Myocyte (in vitro differentiated cells): ENCODE measurements around the gene SIL1. TPM values are rescaled to one million over a fixed set of nuclear protein-coding genes. Genes with fewer than 3 reads are reported as not detected.
"Not testable (repeated sequence)": the region's sequence is repeated elsewhere in the genome, so short reads cannot be mapped to it uniquely, and the experiment has no call there.

Experiments used
- DNase-seq: peaks from one replicate; pipeline ENCODE4 v3.0.0-alpha.2; 2012; ENCODE audit warnings: low read depth
- total RNA-seq: library from RNA; depleted of rRNA; stranded (reverse); fragments of >200 nt; gene quantifications from 2 replicates; pipeline ENCODE4 v1.2.3, GENCODE V29; 2014

The SIL1 gene
- total RNA-seq, 1 donor from 2014 or later, result 53.2 TPM

DNA sequence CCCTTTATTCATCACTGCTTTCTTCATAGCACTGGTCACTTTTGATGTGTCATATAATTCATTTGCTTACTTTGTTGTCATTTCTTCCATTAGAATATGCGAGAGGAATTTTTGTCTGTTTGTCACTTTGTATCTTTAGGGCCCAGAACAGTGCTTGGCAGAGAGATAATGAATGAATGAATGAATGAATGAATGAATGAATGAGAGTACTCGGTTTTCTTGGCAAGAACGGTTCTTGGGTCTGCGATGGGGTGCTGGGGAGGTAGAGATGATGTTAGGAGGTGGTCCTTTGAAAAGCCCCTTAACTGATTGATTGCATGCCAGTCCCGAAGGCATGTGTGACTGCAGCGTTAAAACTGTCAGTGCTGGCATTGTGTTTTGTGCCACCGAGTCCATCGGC lies 270.6 kb downstream of the SIL1 start:
- DNase-seq, result no peak

DNA sequence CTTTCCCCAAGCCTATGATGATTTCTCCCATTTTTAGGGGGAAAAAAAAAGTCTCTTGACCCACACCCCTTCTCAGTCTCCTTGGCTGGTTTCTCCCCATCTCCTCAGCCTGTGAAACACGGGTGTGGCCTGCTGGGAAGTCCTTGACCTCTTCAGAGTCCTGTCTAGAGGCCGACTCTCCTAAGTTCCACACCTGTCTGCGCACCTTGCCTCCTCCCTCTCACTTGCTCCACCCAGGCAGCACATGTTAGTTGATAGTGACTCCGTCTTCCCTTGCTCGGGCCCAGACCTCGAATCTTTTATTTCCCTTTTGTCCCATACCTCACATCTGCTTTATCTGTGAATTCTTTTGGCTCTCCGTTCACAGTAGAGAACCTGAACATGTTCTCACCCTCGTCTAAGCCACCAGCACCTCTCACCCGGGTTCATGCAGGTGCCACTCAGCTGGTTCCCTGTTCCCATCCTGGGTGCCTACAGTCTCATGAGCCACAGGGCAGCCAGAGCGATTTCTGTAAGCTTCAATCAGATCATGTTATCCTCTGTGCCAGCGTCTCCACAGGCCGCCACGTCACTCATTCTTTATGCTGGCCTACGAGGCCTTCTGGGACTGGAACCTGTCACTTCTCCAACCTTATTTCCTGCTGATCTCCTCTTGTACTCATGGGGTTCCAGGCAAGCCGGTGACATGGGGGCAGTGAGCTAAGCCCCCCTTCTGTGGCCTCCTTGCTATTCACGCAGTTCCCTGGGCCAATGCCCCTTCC lies 271.3 kb downstream of the SIL1 start:
- DNase-seq, result no peak

DNA sequence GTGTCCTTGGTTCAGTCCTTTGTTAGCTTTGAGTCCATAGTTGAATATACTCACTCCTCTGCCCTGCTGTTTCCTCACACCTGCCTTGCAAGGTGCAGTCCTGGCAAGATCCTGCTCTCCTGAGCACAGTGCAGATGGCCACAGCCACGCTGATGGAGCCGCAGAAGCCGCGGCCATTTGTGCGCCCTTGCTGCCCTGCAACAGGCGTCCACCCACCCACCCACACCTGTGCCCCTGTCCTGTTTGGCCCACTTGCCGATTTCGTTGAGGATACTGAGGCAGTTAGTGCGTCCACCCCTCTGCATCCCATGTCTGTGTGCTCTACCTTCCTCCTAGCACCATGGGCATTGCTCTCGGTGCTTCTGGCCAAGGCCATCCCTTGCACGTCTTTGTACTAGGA lies 271.9 kb downstream of the SIL1 start:
- DNase-seq, result no peak

DNA sequence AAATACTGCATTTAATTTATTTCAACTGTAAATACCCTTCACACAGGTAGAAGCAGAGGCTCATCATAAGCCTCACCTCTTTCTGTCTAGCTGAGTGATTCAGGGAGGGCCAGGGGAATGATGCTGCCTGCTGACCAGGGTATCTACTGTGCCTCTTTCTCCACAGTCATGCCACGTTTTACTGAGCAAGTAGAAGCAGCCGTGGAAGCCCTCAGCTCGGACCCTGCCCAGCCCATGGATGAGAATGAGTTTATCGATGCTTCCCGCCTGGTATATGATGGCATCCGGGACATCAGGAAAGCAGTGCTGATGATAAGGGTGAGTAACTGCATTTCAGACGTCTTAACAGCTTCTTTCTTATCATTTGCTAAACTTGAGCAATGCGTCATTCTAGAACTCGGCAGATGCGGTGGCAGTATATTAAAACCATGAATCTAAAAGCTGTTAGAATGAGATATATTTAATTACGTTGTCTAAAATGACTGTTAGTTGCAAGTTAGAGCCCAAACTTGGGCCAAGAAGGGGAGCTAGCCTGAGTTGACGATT lies 273.0 kb downstream of the SIL1 start:
- DNase-seq, result no peak

DNA sequence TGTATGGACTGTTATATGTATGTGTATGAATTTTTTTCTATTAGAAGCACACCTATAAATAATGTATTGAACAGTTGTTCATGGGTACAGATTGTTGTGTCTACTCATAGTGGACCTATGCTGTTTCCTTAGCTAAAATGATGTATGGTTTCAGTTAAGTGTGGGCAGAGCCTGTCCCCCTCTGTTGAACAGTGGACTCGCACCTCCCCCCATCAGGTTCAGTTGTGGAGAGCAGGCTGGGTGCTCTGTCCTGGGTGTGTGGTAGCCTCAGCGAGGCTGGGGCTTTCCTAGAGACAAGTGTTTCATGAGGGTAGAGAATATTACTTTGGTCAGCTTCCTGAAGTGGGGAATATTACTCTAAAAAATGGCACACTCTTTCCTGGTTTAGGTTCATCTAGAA lies 275.7 kb downstream of the SIL1 start:
- DNase-seq, result no peak

DNA sequence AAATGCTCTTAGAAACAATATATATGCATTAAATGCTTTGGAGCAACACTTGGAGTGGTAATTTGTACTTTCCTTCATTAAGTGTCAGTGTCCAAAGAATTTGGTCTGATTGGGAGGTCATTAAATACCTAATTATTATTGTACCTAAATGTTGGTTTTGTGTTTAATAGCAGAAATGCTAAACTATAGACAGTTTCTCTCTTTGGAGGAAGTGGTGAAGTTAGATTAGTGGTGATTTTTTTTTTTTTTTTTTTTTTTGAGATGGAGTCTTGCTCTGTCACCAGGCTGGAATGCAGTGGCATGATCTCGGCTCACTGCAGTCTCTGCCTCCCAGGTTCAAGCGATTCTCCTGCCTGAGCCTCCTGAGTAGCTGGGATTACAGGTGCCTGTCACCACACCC lies 276.8 kb downstream of the SIL1 start:
- not testable (repeated sequence) for DNase-seq

DNA sequence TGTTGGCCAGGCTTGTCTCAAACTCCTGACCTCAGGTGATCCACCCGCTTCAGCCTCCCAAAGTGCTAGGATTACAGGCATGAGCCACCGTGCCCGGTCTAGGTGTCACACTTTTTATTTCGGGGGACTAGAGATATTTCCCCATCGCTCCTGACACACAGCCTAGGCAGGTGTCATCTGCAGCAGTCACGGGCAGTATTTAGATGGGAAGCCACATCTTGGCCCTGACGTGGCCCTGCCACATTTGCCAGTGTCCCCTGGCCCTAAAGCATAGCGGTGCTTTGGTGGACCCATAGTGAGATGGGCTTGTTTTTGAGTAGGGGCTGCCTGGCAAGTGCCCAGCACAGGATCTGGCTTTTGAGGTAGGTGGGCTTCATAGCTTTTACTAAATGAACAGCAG lies 278.0 kb downstream of the SIL1 start:
- no peak for DNase-seq

DNA sequence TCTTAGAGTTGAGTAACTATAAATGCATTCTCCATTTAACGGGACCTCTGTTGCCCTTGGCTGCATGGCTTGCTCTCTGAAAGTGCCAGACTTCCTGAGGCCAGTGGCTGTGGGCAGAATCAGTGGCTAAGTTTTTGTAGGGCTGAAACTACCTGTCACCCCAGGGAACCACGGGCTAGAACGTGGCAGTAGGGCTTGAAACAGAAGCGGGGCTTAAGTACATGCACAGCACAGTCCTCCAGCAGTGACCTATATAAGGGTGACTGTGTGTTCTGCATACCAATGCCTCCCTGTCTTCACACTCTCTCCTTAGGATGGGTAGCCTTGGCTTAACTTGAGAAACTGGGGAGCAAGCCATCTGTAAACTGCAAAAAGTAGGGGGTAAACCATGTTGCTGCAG lies 279.5 kb downstream of the SIL1 start:
- DNase-seq, result no peak

DNA sequence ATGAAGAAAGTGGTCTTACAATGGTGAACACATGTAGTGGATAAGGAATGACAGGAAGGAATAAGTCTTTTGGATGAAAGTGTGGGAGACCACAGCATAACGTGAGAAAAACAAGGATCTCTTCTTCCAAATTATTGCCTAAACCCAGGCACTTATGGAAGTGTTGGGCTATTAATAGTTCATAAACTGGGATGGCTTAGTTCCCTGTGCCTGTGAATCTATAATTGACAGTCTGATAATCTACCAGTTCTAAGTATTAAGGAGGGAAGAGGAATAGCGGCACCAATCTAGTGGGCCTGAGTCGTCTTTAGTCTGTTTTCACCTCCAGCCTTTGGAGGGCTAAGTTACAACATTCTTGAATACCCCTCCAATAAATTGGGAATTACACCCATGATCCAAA lies 283.8 kb downstream of the SIL1 start:
- no peak for DNase-seq

DNA sequence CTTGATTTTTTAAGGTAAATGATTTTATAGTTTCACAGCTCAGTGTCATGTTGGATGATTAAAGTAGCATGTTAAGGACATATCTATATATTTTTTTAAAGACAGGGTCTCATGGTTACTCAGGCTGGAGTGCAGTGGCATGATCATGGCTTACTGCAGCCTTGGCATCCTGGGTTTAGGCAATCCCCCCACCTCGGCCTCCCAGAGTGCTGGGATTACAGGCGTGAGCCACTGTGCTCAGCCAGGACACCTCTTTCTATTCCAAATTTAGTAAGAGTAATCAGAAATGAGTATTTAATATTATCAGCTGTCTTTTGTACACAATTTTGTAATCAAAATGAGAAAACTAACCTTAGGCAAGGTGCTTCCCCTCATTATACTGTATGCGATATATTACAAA lies 284.4 kb downstream of the SIL1 start:
- no peak for DNase-seq

DNA sequence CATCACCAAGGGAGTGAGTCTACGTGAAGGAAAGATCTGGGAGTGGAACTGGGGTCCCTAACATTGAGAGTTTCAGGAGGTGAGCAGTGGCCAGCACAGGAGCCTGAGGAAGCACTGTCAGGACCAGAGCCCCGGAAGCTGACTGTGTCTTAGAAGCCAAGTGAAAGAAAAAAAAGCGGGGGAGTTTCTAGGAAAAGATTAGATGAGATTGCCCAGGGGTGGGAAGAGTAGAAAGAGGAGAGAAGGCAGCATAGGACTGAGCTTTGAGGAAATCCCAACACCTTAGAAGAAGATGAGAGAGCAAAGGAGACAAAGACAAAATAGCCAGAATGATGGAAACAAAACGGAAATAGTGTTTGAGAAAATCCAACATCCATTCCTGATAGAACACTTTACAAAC lies 286.1 kb downstream of the SIL1 start:
- no peak for DNase-seq

DNA sequence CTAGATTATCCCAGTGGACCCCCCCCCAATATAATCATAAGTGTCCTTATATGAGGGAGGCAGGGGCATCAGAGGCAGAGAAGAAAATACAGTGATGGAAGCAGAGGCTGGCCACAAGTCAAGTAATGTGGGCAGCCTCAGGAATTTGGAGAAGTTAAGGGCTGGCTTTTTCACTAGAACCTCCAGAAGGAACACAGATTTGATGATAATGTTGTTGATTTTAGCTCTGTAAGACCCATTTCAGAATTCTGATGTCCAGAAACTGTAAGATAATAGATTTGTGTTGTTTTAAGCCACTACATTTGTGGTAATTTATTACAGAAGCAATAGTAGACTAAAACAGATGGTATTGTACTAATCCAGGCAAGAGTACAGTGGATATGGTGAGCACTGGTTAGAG lies 286.7 kb downstream of the SIL1 start:
- DNase-seq, result peak; percentile 38

DNA sequence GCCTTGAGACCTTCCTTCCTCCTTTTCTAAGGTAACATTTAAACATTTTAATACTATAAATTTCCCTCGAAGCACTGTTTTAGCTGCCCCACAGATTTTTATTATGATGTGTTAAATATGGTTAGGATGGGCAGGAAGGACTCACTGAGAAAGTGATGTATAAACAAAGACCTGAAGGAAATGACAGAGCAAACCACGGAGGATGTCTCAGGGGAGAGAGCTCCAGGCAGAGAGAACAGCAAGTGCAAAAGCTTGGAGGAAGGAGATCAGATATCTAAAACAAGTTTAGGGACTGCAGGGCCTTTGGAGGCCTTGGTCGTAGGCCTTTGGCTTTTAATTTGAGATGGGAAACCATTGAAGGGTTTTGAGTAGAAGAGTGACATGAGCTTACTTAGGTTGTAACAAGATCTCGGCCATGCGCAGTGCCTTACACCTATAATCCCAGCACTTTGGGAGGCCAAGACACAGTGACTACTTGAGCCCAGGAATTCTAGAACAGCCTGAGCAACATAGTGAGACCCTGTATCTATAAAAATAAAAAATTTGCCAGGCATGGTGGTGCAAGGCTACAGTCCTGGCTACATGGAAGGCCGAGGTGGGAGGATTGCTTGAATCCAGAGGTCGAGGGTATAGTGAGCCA lies 287.5 kb downstream of the SIL1 start:
- peak; percentile 60 for DNase-seq

DNA sequence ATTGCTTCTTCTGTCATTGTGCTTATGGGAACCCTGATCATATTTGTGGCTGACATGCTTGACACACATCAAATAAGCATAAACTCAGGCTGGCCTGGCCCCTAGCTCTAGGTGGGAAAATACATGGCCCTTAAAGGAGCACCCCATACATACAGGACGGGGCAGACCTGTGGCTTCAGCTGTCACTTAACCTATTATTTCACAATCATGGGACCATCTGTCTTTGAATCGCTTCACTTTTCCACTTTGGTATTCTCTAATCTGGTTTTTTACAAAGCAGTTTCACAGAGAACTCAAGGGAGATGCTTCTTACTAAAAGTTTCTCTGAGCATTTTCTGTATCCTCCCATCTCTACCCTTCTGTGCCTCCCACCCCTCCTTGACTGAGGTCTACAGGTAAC lies 288.4 kb downstream of the SIL1 start:
- no peak for DNase-seq

DNA sequence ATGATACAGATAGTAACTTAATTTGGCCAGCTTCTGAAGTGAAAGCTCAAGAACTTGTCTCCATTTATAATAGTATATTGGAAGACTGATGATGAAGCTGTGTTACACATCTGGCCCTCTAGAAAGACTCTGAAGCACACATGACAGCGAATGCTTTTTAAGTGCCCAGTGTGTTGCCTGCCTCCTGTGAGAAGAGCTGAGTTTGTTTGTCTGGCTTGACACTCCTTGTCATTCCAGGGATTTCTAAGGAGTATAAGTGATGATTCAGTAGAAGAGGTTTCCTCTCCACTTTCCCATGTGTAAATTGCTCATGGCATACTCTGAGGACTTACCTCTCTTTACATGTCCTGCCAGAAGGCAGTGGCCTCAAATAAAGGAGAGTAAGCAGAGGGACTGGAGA lies 292.6 kb downstream of the SIL1 start:
- DNase-seq, result peak; percentile 68

DNA sequence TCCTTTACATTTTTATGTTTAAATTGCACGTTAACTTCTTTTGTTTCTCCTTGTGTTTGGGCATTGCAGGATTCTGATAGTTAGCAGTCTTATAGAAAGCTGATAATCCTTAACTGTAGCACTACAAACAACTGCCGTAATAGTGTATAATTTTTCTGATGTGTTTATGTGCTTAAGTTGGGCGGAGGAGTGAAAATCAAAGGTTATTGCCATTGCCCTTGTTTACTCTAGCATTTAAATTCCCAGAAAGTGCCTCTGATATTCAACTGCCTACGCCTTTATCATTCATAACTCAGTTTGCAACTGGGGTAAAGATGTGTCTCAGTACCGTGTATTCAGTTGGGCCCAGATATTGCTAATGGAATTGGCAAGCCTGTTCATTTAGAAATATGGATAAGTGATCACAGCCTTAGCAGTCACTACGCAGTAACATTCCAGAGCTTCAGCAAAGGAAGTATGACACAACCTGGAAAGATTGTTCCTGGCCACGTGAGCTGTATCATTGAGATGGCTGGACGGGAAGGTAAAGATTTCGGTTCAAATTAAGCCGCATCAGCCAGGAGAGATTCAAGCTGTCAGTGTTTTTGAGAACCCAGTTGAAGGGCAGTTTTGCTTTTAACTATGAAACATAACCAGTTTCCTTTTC lies 294.9 kb downstream of the SIL1 start:
- DNase-seq, result no peak

DNA sequence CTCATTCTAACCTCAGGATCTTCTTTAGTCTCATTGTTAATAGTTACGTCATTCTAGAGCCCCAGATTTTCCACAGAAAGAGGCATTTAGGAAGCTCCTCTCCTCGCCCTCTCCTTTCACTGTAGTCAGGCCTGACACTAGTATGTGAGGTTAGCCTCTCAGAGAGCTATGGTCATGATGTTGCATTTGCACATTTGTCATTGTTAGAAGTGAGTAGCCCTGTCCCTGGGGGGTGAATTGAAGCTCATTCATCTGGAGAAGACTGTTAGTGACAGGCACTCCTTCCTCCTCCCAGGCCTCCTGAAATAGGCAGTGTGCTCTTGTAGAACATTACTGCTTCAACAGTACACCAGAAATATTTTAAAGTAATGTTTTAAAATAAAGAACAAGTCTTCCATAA lies 296.5 kb downstream of the SIL1 start:
- DNase-seq, result peak; percentile 10

DNA sequence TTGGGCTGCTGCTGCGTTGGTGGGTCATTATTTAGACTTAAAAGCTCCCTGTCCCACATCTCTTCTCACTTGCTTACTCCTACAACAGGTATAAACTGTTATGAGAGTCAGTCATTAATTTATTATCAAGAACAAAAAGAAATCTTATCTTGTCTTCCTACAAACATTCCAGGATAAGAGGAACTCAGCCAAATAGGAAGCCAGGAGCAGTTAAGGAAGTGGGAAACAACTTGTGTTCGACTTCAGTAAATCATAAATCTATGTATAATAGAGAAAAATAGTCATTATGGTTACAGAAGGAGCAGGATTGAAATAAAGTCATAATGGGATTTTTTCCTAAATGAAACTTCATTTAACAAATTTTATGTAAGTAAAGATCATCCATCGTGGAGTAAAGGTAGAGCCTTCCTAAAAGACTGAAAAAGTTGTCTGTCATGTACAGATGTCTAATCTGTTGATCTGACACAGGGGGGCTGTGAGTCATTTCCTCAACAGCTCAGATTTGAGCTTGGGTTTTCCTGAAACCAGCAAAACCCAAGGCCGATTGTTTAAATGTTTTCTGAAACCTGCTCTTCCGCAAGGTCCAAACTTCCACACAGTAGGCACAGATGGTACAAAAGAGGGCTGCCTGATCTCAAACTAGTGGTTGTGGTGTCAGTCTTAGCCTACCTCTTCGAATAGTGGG lies 297.7 kb downstream of the SIL1 start:
- no peak for DNase-seq

DNA sequence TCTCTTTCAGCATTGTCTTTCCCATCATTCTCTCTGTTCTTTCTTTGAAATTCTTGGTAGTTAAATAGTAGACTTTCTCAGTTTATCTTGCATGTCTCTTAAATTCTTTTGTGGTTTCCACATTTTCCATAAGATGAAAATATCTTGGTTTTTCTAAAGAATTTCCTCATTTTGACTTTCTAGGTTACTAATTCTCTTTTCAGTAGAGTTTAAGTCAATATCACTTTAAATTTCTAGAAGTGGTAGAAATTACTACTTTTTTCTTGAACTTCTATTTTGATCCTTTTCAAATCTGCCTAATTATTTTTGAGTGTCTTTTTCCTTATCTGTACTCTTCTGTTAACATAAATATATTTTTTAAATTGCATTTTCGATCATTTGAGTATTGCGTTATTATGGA lies 299.4 kb downstream of the SIL1 start:
- no peak for DNase-seq

DNA sequence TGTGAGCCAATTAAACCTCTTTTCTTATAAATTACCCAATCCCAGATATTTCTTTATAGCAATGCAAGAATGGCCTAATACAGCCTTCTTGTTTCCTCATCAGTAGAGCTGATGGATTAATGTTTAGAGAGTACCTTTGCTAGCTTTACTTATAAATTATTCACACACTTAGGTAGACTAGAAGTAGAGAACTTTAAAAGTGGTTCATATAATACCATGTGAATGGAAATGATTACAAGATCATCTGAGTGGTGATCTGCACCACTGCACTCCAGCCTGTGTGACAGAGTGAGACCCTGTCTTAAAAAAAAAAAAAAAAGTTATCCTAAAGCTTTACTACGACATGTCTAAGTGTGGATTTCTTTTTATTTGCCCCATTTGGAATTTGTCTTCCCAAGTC lies 299.9 kb downstream of the SIL1 start:
- no peak for DNase-seq
